ENCODE results near the gene MYO7B. TPM values are rescaled to one million over a fixed set of nuclear protein-coding genes. Genes with fewer than 3 reads are reported as not detected.

MYO7B gene
- 0.07 and 0.30 TPM in 2 replicates for total RNA-seq

- Mint-ChIP-seq H3K4me3 (ENCODE audit: low read depth) (no peak within 1 kb of the TSS), H3K9me3 (no peaks in the 10 kb centered on the region), H3K27me3 (ENCODE audit: low read depth) (peaks cover 23% of the 10 kb centered on the region), H3K36me3 (ENCODE audit: low read depth) (no peaks in the 10 kb centered on the region), H3K4me1 (ENCODE audit: low read depth) (peaks cover 2% of the 10 kb centered on the region), H3K27ac (no peak within 1 kb of the TSS)
- no peak for DNase-seq (ENCODE audit: low spot score)
- intact Hi-C loops (cut with micrococcal nuclease): no loop called here
These were observed at the start of gene MYO7B for GRCh38 chr2:127535422-127535901. TSS of gene MYO7B (plus strand) at chr2:127535683. CDS start at chr2:127559723, 24,040 bp downstream.

DNA sequence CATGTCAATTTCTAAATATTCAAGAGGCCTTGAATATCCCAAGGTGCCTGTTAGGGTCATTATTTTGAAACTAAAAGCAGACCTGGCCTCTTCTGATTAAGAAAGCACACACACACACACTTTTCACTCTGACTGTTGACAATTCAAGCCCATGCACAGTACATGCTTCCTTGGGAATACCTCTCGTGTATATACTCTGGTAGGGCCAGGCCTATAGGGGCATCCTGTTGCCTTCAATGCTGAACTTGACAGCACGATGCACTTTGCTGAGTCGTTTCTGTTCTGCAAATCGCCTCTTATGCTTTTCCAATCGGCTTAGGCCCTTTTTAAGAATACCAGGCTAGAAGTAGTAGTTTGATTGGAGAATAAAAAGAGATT lies 49.8 kb upstream of the MYO7B start:
- intact Hi-C loops (cut with micrococcal nuclease): no loop called here
- H3K4me1 Mint-ChIP-seq (ENCODE audit: low read depth): peaks cover 27% of the 10 kb centered on the region
- H3K27me3 Mint-ChIP-seq (ENCODE audit: low read depth): no peaks in the 10 kb centered on the region
- no peaks in the 10 kb centered on the region for H3K9me3 Mint-ChIP-seq
- H3K4me3 Mint-ChIP-seq (ENCODE audit: low read depth): peak overlapping the region; percentile 41
- no peak for DNase-seq (ENCODE audit: low spot score)
- H3K36me3 Mint-ChIP-seq (ENCODE audit: low read depth): peaks cover 74% of the 10 kb centered on the region
- H3K27ac Mint-ChIP-seq: peak overlapping the region; percentile 68

GRCh38 chr2:127486247-127487058 lies 49.0 kb upstream of the MYO7B start:
- Mint-ChIP-seq H3K4me1 (ENCODE audit: low read depth) (peaks cover 27% of the 10 kb centered on the region), H3K27ac (peak overlapping the region; percentile 5), H3K4me3 (ENCODE audit: low read depth) (no peak overlapping the region), H3K27me3 (ENCODE audit: low read depth) (no peaks in the 10 kb centered on the region), H3K9me3 (no peaks in the 10 kb centered on the region), H3K36me3 (ENCODE audit: low read depth) (peaks cover 72% of the 10 kb centered on the region)
- DNase-seq (ENCODE audit: low spot score): no peak
- intact Hi-C loops (cut with micrococcal nuclease): no loop called here

DNA sequence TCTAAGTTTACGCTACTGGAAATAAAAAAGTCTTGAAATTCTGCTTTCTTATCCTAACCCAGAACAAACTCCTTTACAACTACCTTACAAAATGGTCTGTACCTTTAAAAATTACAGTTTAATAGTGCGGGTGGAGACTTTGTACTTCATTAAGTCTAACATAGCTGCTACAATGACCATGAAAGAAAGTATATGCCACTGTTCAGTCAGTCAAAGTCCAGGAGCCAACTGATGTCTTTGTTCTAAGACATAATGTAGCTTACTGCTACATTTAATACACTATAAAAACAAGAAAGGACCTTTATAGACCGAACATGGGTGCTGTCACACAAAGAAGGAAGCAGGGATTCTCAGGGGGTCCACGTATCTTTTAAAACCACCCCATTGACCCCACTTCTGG lies 45.2 kb upstream of the MYO7B start:
- Mint-ChIP-seq H3K27me3 (ENCODE audit: low read depth) (no peaks in the 10 kb centered on the region), H3K4me3 (ENCODE audit: low read depth) (no peak overlapping the region), H3K4me1 (ENCODE audit: low read depth) (peaks cover 27% of the 10 kb centered on the region), H3K27ac (no peak overlapping the region), H3K9me3 (no peaks in the 10 kb centered on the region), H3K36me3 (ENCODE audit: low read depth) (peaks cover 83% of the 10 kb centered on the region)
- DNase-seq (ENCODE audit: low spot score): no peak
- intact Hi-C loops (cut with micrococcal nuclease): no loop called here

GRCh38 chr2:127498386-127498785 lies 37.1 kb upstream of the MYO7B start:
- H3K36me3 Mint-ChIP-seq (ENCODE audit: low read depth): peaks cover 93% of the 10 kb centered on the region
- intact Hi-C loops (cut with micrococcal nuclease): no loop called here
- H3K27ac Mint-ChIP-seq: no peak overlapping the region
- no peaks in the 10 kb centered on the region for H3K9me3 Mint-ChIP-seq
- H3K4me3 Mint-ChIP-seq (ENCODE audit: low read depth): no peak overlapping the region
- no peaks in the 10 kb centered on the region for H3K27me3 Mint-ChIP-seq (ENCODE audit: low read depth)
- DNase-seq (ENCODE audit: low spot score): no peak
- peaks cover 13% of the 10 kb centered on the region for H3K4me1 Mint-ChIP-seq (ENCODE audit: low read depth)

DNA sequence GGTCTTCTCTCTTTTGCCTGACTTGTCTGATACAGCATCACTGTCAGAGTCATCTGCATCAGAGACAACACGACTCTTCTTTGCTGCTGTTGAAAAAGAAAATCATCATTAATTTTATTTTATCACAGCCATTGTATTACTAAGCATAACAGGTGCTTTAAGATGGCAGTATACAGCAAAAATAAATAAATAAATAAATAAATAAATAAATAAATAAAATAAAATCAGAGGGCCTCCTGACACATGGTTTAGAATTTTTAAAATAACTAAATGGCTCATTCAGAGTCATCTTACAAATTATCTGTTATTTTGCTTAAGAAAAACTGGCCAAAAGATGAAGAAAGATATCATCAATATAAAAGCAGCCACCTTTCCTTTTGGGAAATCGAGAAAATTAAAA lies 32.0 kb upstream of the MYO7B start:
- intact Hi-C loops (cut with micrococcal nuclease): no loop called here
- Mint-ChIP-seq H3K4me1 (ENCODE audit: low read depth) (peaks cover 12% of the 10 kb centered on the region), H3K36me3 (ENCODE audit: low read depth) (peaks cover 71% of the 10 kb centered on the region), H3K27me3 (ENCODE audit: low read depth) (no peaks in the 10 kb centered on the region), H3K9me3 (no peaks in the 10 kb centered on the region), H3K27ac (no peak overlapping the region), H3K4me3 (ENCODE audit: low read depth) (no peak overlapping the region)
- no peak for DNase-seq (ENCODE audit: low spot score)

DNA sequence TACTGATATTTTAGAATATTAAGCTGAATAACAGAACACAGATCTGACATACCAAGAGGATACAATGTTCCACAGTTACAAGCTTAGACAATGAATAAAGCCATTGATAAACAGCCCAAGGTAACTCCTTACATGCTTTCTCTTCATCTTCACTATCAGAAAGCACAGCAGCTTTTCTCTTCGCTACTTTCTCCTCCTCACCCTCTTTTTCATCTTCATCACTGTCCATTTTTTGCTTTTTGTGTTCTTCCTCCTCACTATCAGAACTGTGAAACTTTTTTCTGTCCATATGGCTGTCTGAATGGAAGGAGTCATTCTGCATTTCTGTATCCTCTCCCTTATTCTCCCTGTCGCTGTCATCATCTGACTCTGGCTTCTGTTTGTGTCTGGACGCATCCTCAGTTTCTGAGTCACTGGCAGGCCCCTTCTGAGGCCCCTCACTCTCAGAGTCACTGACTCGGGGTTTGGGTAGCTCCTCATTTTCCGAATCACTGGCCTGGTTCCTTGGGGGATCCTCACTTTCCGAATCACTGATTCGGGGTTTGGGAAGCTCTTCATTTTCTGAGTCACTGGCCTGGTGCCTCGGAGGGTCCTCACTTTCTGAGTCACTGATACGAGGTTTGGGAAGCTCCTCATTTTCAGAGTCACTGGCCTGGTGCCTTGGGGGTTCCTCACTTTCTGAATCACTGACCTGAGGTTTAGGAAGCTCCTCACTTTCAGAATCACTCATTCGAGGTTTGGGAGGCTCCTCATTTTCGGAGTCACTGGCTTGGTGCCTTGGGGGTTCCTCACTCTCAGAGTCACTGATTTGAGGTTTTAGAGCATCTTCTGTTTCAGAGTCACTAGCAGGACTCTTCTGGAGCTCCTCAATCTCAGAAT lies 30.7 kb upstream of the MYO7B start:
- intact Hi-C loops (cut with micrococcal nuclease): no loop called here
- Mint-ChIP-seq H3K4me3 (ENCODE audit: low read depth) (no peak overlapping the region), H3K27me3 (ENCODE audit: low read depth) (no peaks in the 10 kb centered on the region), H3K9me3 (no peaks in the 10 kb centered on the region), H3K27ac (no peak overlapping the region), H3K4me1 (ENCODE audit: low read depth) (peaks cover 14% of the 10 kb centered on the region), H3K36me3 (ENCODE audit: low read depth) (peaks cover 70% of the 10 kb centered on the region)
- DNase-seq (ENCODE audit: low spot score): no peak

- Mint-ChIP-seq H3K27me3 (ENCODE audit: low read depth) (no peaks in the 10 kb centered on the region), H3K4me1 (ENCODE audit: low read depth) (peaks cover 20% of the 10 kb centered on the region), H3K4me3 (ENCODE audit: low read depth) (no peak overlapping the region), H3K9me3 (no peaks in the 10 kb centered on the region), H3K36me3 (ENCODE audit: low read depth) (peaks cover 63% of the 10 kb centered on the region), H3K27ac (no peak overlapping the region)
- intact Hi-C loops (cut with micrococcal nuclease): no loop called here
- no peak for DNase-seq (ENCODE audit: low spot score)
These were observed 29.0 kb upstream of the MYO7B start for GRCh38 chr2:127506510-127506909.

GRCh38 chr2:127508023-127508630 lies 27.4 kb upstream of the MYO7B start:
- no peak overlapping the region for H3K4me3 Mint-ChIP-seq (ENCODE audit: low read depth)
- peaks cover 28% of the 10 kb centered on the region for H3K4me1 Mint-ChIP-seq (ENCODE audit: low read depth)
- H3K27me3 Mint-ChIP-seq (ENCODE audit: low read depth): no peaks in the 10 kb centered on the region
- H3K36me3 Mint-ChIP-seq (ENCODE audit: low read depth): peaks cover 59% of the 10 kb centered on the region
- DNase-seq (ENCODE audit: low spot score): no peak
- intact Hi-C loops (cut with micrococcal nuclease): no loop called here
- no peak overlapping the region for H3K27ac Mint-ChIP-seq
- H3K9me3 Mint-ChIP-seq: no peaks in the 10 kb centered on the region

DNA sequence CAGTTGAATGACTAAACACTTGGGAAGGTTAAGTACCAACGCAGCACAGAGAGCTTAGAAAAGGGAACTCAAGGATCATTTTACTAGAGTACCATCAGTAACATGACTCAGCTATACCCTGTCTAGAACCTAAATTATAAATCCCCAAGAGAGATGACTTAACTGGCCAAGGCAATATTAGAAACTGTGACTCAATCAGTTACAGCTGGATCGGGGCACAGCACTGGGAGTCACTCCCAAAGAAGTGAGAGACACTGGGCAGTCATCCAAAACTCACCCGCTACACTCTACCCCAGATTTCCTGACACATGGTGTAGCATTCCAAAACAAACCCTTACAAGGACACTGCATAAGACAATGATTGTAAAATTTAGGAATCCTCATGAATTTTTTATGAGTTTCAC lies 26.9 kb upstream of the MYO7B start:
- Mint-ChIP-seq H3K4me3 (ENCODE audit: low read depth) (no peak overlapping the region), H3K27me3 (ENCODE audit: low read depth) (no peaks in the 10 kb centered on the region), H3K36me3 (ENCODE audit: low read depth) (peaks cover 57% of the 10 kb centered on the region), H3K27ac (no peak overlapping the region), H3K4me1 (ENCODE audit: low read depth) (peaks cover 28% of the 10 kb centered on the region), H3K9me3 (no peaks in the 10 kb centered on the region)
- intact Hi-C loops (cut with micrococcal nuclease): no loop called here
- DNase-seq (ENCODE audit: low spot score): no peak

DNA sequence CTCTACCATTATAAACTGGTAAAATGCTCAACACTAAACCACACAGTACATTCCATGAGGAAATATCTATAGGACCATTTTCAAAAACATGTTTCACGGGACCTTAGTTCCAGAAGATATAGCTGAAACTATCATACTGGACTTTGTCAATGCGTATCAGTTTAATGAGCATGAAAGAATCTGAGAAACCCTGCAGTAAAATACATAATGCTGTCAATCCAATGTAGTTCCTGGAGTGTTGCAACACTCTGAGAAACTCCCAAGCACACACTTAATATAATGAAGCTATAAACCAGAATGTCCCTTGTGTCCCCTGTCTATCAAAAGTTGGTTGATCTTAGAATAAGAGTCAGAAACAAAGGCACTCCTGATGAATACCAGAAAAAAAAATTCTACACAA lies 25.4 kb upstream of the MYO7B start:
- H3K27ac Mint-ChIP-seq: no peak overlapping the region
- H3K4me3 Mint-ChIP-seq (ENCODE audit: low read depth): no peak overlapping the region
- intact Hi-C loops (cut with micrococcal nuclease): no loop called here

DNA sequence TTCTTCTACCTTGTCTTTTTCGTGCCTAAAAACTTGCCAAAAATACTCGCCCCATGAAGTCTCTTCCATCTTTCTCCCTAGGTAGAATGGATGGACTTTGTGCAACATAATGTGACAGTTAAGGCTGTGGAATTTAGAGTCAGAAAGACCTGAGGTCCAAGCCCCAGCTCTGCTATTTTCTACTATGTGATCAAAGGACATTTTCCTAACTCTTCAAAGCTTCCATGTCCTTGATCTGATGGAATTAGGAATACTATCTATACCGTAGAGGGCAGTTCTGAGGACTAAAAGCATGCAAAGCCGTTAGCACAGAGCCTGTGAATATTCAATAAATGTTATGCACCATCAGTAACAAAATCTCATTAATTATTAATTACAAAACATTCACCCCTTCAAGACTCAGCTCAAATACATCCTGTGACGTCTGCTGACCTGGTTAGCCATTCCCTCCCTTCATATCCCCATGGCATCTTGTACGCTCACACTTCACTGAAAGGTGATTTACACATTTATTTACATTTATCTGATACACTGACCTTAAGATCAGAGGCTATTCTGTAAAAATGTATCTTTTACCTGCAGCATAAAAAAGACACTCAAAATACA lies 24.3 kb upstream of the MYO7B start:
- peaks cover 61% of the 10 kb centered on the region for H3K36me3 Mint-ChIP-seq (ENCODE audit: low read depth)
- no peak overlapping the region for H3K27ac Mint-ChIP-seq
- H3K9me3 Mint-ChIP-seq: no peaks in the 10 kb centered on the region
- intact Hi-C loops (cut with micrococcal nuclease): no loop called here
- no peak overlapping the region for H3K4me3 Mint-ChIP-seq (ENCODE audit: low read depth)
- DNase-seq (ENCODE audit: low spot score): no peak
- H3K27me3 Mint-ChIP-seq (ENCODE audit: low read depth): no peaks in the 10 kb centered on the region
- peaks cover 40% of the 10 kb centered on the region for H3K4me1 Mint-ChIP-seq (ENCODE audit: low read depth)

More for the DNA sequence above, 25.4 kb upstream of the MYO7B start:
- peaks cover 34% of the 10 kb centered on the region for H3K4me1 Mint-ChIP-seq (ENCODE audit: low read depth)
- no peaks in the 10 kb centered on the region for H3K9me3 Mint-ChIP-seq
- H3K27me3 Mint-ChIP-seq (ENCODE audit: low read depth): no peaks in the 10 kb centered on the region
- no peak for DNase-seq (ENCODE audit: low spot score)
- peaks cover 53% of the 10 kb centered on the region for H3K36me3 Mint-ChIP-seq (ENCODE audit: low read depth)

Data from activated T-helper 2 cell treated with anti-CD3 and anti-CD28 coated beads, Interferon-gamma antibody, Interleukin-2, Interleukin-4, amounts not matched to agents 10 μg/mL and 5 μg/mL and 100 μg/mL, durations not matched to agents 14 hours and 24 hours and 36 hours (primary cell).